Activated T-cell treated with anti-CD3 and anti-CD28 coated beads, Interleukin-2, amount 50 U/mL, for 1 hour (primary cell): ENCODE results near the gene RAB40B.
A peak's percentile ranks its signal among the peaks of the same experiment; 100 is the strongest.

Source experiments
- DNase-seq: peaks from one replicate; pipeline ENCODE4 v3.0.0-alpha.2; 2020

Gene RAB40B

GRCh38 chr17:82691714-82692113, 6.8 kb downstream of the RAB40B start:
- no peak for DNase-seq

DNA sequence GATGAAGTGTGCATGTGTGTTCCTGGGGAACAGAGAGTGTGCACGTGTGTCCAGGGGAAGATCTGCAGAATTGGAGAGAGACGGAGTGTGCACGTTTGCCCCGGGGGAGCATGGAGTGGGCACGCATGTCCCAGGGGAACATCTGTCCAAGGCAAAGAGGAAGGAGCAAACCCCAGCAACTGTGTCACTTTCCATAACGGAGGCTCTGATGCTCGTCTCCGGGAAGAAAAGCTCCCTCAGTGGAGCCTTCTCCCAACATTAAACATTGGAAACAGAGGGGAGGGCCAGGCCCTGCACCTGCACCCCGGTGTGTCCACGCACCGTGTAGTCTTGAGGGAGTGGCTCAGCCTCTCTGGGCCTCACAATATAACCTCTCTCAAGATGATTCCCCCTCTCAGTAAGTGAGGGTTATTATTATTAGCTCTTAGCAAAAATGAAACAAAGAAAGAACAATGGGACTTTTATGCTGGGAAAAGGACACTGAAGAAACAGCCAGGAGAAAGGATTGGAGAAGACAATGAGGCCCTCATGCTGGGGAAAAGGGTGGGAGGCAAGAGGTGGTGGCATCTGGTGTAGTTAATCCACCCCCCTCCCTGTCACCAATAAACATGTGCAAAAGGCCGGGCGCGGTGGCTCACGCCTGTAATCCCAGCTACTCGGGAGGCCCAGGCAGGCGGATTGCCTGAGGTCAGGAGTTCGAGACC, 7.6 kb downstream of the RAB40B start:
- no peak for DNase-seq

- no peak for DNase-seq
Observed at GRCh38 chr17:82689077-82689476, 9.4 kb downstream of the RAB40B start.

- DNase-seq = no peak
Observed at GRCh38 chr17:82687871-82688270, 10.6 kb downstream of the RAB40B start.

- no peak for DNase-seq
Observed at GRCh38 chr17:82687375-82687861, 11.1 kb downstream of the RAB40B start.

GRCh38 chr17:82686366-82687324, 11.9 kb downstream of the RAB40B start:
- DNase-seq = no peak

DNA sequence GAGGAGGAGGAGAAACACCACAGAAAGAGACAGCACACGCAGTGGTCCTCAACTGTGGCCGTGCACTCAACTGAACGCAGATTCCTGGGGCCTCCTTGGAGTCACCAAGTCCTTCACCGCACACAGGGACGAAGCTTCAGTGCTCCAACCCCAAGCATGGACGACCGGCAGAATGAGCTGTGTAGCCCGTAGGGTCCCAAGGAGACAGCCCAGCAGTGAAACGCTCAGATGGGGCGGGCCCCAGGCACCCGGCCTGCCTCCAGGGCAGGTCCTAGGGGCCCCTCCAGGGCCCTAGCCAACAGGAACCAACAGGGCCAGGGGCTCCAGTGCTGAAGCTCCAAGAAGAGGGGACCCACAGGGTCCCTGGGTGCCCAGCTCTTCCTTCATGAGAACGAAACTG, 13.2 kb downstream of the RAB40B start:
- DNase-seq = no peak

GRCh38 chr17:82684228-82684841, 14.2 kb downstream of the RAB40B start:
- DNase-seq = no peak

DNA sequence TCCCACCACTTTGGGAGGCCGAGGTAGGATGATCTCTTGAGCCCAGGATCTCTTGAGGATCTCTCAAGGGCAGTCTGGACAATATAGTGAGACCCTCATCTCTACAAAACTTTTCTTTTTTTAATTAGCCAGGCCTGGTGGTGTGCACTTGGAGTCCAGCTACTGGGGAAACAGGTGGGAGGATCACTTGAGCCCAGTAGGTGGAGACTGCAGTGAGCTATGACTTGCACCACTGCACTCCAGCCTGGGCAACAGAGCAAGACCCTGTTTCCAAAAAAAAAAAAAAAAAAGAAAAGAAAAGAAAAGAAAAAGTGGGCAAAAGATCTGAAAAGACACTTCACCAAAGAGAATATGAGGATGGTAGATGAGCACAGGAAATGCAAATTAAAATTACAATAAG, 15.0 kb downstream of the RAB40B start:
- no peak for DNase-seq

GRCh38 chr17:82681547-82681946, 17.0 kb downstream of the RAB40B start:
- no peak for DNase-seq

- DNase-seq = no peak
Observed at GRCh38 chr17:82679586-82680465, 18.7 kb downstream of the RAB40B start.

- no peak for DNase-seq
Observed at GRCh38 chr17:82678265-82678891, 20.1 kb downstream of the RAB40B start.

DNA sequence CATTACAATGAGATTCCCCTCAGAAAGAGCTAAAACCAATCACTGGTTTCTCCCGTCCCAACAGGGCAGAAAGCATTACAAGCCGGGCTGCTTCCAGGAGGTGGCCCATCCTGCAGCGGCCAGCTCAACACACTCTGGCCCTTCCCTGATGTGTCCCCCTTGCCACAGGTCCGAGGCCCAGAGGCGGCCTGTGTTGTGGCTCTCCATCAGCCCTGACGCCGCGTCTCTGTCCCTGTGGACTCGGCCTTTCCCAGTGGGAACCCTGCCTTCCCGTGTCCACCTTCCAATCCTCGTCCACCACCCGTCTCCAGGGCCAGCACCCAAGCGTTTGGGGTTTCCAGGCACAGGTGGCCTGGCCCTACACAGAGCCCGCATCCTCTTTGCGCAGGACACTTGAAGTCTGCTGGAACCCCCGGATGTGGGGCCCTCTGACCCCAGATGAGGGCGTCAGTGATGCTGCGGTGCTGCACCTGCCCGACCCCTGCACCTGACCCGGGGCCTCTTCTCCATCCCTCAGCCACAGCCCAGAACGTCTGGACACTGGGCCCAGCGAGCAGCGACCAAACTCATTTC, 21.1 kb downstream of the RAB40B start:
- DNase-seq = no peak

DNA sequence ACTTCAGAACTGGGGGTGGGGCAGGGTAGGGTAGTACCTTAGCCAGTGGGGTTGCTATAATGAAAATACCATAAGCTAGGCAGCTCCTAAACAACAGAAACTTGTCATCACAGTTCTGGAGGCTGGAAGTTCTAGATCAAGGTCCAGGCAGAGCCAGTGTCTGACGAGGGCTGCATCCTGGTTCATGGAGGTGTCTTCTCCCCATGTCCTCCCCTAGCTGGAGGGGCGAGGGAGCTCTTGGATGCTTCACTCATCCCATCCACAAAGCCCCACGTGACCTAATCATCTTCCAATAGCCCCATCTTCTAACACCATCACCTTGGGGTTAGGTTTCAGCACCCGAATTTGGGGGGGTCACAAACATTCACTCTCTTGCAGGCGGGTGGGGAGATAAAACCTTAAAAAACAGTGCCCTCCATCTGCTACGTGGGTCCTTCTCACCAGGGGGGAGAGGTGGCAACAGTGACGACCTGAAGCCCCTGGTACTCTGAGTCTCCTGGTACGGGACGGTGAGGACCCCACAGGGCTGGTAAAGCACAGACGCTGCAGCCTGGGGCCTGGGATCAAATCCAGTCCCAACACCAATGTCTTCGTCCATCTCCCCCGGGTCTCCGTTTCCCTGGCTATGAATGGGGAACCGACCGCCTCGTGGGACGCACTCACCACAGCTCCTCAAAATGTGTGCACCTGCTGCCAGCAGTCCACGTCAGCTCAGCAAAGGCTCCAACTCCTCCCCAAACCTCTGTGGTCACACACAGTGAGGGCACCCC, 22.8 kb downstream of the RAB40B start:
- DNase-seq = no peak

GRCh38 chr17:82674656-82675475, 23.6 kb downstream of the RAB40B start:
- no peak for DNase-seq

DNA sequence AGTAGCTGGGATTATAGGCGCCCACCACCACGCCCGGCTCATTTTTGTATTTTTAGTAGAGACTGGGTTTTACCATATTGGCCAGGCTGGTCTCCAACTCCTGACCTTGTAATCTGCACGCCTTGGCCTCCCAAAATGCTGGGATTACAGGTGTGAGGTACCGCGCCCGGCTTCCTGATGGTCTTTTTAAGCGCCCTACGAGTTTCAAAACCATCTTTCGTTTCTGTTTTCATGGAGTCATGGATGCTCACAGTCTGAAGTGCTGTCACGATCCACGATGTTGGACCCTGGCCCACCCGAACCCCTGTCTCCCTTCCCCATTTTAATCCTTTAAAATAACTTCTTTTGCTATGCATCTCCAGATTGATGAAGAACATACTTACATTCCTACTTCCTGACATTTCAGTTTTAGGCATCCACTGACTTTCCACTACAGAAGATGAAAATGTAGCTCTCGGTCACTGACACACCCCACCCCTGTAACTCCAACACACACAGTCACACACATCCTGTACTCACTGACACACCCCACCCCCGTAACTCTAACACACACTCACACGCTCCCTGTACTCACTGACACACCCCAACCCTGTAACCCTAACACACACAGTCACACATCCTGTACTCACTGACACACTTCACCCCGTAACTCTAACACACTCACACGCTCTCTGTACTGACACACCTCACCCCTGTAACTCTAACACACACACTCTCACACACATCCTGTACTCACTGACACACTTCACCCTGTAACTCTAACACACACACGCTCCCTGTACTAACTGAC, 27.6 kb downstream of the RAB40B start:
- DNase-seq = no peak

- DNase-seq = peak; percentile 36
Observed at GRCh38 chr17:82668631-82669099, 29.8 kb downstream of the RAB40B start.

- no peak for DNase-seq
Observed at GRCh38 chr17:82668024-82668630, 30.4 kb downstream of the RAB40B start.

DNA sequence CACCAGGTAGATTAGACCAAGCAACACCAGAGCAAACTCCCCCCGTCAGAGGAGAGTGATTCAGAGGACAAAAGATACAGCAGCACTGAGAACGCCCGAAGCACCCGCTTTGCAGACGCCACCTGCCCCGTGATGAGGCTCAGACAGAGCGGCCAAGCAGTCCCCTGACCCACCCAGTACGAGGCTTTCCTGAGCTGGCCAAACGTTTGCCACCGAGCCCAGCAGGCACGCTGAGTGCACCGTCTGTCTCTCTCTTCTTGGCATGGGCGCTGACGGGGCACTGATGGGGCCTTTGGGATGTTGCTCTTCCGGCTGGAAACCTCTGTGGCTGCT, 30.9 kb downstream of the RAB40B start:
- no peak for DNase-seq
